ENCODE data around the gene FXYD3. TPM values are rescaled to one million over a fixed set of nuclear protein-coding genes. Genes with fewer than 3 reads are reported as not detected.

The FXYD3 gene
- total and polyA plus RNA-seq, 2 donors (not counting 1 experiment from before 2014, with no cell fraction given), result not detected

DNA sequence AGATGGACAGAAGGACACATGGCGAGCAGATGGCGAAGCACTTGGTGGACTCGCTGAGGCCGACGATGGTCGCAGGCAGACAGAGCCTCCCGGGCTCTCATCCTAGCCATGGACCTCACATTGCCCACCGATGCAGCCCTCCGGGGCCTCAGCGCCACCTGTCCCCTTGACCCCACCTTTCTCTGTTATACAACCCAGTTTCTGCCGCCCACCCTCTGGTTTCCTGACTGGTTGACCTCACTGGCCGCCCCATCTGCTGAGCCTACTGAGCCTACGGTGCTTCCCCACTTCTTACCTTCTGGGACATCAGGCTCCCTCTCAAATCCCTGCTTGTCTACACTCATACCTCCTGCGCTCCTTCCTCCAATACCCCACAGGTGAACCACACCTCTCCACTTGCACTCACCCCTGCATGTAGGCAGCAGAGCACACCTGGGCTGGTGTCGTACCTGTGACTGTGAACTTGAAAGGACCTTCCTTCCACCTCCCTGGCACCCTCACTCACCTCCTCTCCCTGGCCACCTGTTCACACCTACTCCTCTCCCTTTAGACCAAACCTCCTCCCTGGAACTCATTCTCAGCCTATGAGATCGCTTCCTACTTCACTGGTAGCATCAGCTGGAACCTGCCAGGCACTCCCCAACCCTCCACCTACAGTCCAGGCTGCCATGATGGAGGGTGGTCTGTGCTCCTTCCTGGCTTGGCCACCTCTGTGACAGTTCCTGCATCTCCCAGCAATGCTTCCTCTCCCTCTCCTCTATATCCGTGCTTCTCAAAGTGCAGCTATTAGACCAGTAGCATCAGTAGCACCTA, 38.0 kb upstream of the FXYD3 start:
- no peaks in the 10 kb centered on the region for H3K36me3 ChIP-seq (ENCODE audit: control insufficient read depth, insufficient read depth, low read length)
- H4K20me1 ChIP-seq (ENCODE audit: control insufficient read depth, extremely low read depth, insufficient read depth, low read length), result no peaks in the 10 kb centered on the region
- H3K27me3 ChIP-seq (ENCODE audit: control insufficient read depth, insufficient read depth, low read length), result no peaks in the 10 kb centered on the region
- H2AFZ ChIP-seq (ENCODE audit: low read length), result no peak overlapping the region
- H3K79me2 ChIP-seq (ENCODE audit: control insufficient read depth, insufficient read depth, low read length), result no peaks in the 10 kb centered on the region
- H3K4me2 ChIP-seq (ENCODE audit: extremely low read depth, insufficient read depth, low read length), result no peak overlapping the region
- no peak overlapping the region for H3K27ac ChIP-seq (ENCODE audit: insufficient read depth, low read length)
- DNase-seq (ENCODE audit: low read depth in 2 of 2), result no peak
- TF ChIP-seq EZH2 (IDR thresholded peaks at IDR 0.05; ENCODE audit: low read length, missing control alignments), result no peak
- TF ChIP-seq, protein P1, sequence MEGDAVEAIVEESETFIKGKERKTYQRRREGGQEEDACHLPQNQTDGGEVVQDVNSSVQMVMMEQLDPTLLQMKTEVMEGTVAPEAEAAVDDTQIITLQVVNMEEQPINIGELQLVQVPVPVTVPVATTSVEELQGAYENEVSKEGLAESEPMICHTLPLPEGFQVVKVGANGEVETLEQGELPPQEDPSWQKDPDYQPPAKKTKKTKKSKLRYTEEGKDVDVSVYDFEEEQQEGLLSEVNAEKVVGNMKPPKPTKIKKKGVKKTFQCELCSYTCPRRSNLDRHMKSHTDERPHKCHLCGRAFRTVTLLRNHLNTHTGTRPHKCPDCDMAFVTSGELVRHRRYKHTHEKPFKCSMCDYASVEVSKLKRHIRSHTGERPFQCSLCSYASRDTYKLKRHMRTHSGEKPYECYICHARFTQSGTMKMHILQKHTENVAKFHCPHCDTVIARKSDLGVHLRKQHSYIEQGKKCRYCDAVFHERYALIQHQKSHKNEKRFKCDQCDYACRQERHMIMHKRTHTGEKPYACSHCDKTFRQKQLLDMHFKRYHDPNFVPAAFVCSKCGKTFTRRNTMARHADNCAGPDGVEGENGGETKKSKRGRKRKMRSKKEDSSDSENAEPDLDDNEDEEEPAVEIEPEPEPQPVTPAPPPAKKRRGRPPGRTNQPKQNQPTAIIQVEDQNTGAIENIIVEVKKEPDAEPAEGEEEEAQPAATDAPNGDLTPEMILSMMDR (conservative IDR thresholded peaks at IDR 0.05 in 1 of 2, IDR thresholded peaks at IDR 0.05 in 1 of 2; ENCODE audit: low read depth in 1 of 2, low read length in 2 of 2), result no peak
- no peaks in the 10 kb centered on the region for H3K4me1 ChIP-seq (ENCODE audit: control insufficient read depth, extremely low read depth, insufficient read depth, low read length)
- H3K9me3 ChIP-seq (ENCODE audit: control insufficient read depth, insufficient read depth, low read depth, low read length), result no peaks in the 10 kb centered on the region
- no peak overlapping the region for H3K9ac ChIP-seq (ENCODE audit: insufficient read depth, low read length)
- H3K4me3 ChIP-seq (replicated peaks in 1 of 4; ENCODE audit: control extremely low read depth in 1 of 4, insufficient read depth in 1 of 4, low read depth in 3 of 4, low read length in 4 of 4), result no peak overlapping the region

DNA sequence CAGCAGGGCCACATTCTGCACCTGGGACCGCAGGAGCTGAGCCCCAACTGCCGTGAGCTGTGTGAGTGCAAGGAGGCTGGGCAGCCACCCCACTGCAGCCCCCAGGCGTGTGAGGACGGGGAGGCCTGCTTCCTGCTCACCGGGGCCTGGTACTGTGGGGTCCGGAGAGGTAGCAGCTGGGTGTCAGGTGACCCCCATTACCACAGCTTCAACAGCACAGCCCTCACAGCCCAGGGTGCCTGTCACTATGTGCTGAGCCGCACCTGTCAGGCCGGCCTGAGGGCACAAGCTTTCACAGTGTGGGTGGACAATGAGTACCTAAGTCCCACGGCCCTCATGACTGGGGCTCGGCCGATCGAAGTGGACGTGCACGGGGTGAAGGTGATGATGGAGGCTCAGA, 35.8 kb upstream of the FXYD3 start:
- no peaks in the 10 kb centered on the region for H4K20me1 ChIP-seq (ENCODE audit: control insufficient read depth, extremely low read depth, insufficient read depth, low read length)
- no peaks in the 10 kb centered on the region for H3K4me1 ChIP-seq (ENCODE audit: control insufficient read depth, extremely low read depth, insufficient read depth, low read length)

DNA sequence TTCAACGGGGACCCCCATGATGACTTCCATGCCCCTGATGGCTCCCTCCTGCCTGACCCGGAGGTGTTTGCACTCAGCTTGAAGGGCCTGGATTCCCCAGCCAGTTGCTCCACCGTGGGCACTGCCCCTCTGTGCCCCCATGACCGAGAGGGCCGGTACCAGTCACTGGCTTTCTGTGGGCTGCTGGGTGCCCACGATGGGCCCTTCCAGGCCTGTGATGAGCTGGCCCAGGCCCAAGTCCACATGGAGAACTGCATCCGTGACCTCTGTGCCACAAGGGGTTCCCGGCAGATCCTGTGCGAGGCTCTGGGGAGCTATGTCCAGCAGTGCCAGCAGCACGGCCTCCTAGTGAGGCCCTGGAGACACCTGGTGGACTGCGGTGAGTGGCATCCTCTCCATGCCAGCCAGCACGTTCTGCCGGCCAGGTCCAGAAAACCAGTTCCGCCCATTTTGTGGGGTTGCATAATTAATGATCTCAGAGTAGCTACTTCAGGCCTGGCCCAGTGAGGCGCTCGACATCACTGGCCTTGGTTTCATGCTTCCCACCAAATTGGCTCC, 34.9 kb upstream of the FXYD3 start:
- Histone ChIP-seq H2AFZ (ENCODE audit: low read length) (no peak overlapping the region), H3K4me3 (replicated peaks in 1 of 4; ENCODE audit: control extremely low read depth in 1 of 4, insufficient read depth in 1 of 4, low read depth in 3 of 4, low read length in 4 of 4) (no peak overlapping the region), H3K27me3 (ENCODE audit: control insufficient read depth, insufficient read depth, low read length) (no peaks in the 10 kb centered on the region), H3K9ac (ENCODE audit: insufficient read depth, low read length) (no peak overlapping the region), H3K4me2 (ENCODE audit: extremely low read depth, insufficient read depth, low read length) (no peak overlapping the region), H3K27ac (ENCODE audit: insufficient read depth, low read length) (no peak overlapping the region), H4K20me1 (ENCODE audit: control insufficient read depth, extremely low read depth, insufficient read depth, low read length) (no peaks in the 10 kb centered on the region), H3K9me3 (ENCODE audit: control insufficient read depth, insufficient read depth, low read depth, low read length) (no peaks in the 10 kb centered on the region), H3K4me1 (ENCODE audit: control insufficient read depth, extremely low read depth, insufficient read depth, low read length) (no peaks in the 10 kb centered on the region), H3K36me3 (ENCODE audit: control insufficient read depth, insufficient read depth, low read length) (no peaks in the 10 kb centered on the region), H3K79me2 (ENCODE audit: control insufficient read depth, insufficient read depth, low read length) (no peaks in the 10 kb centered on the region)
- TF ChIP-seq, protein P1 (conservative IDR thresholded peaks at IDR 0.05 in 1 of 2, IDR thresholded peaks at IDR 0.05 in 1 of 2; ENCODE audit: low read depth in 1 of 2, low read length in 2 of 2), result no peak
- TF ChIP-seq EZH2 (IDR thresholded peaks at IDR 0.05; ENCODE audit: low read length, missing control alignments), result no peak
- no peak for DNase-seq (ENCODE audit: low read depth in 2 of 2)

More for the DNA sequence above, 35.8 kb upstream of the FXYD3 start:
- H2AFZ ChIP-seq (ENCODE audit: low read length), result no peak overlapping the region
- H3K9ac ChIP-seq (ENCODE audit: insufficient read depth, low read length), result no peak overlapping the region
- H3K27me3 ChIP-seq (ENCODE audit: control insufficient read depth, insufficient read depth, low read length), result no peaks in the 10 kb centered on the region
- no peaks in the 10 kb centered on the region for H3K9me3 ChIP-seq (ENCODE audit: control insufficient read depth, insufficient read depth, low read depth, low read length)
- no peak for DNase-seq (ENCODE audit: low read depth in 2 of 2)
- H3K36me3 ChIP-seq (ENCODE audit: control insufficient read depth, insufficient read depth, low read length), result no peaks in the 10 kb centered on the region
- no peaks in the 10 kb centered on the region for H3K79me2 ChIP-seq (ENCODE audit: control insufficient read depth, insufficient read depth, low read length)
- no peak overlapping the region for H3K27ac ChIP-seq (ENCODE audit: insufficient read depth, low read length)
- no peak for TF ChIP-seq EZH2 (IDR thresholded peaks at IDR 0.05; ENCODE audit: low read length, missing control alignments)
- TF ChIP-seq, protein P1 (conservative IDR thresholded peaks at IDR 0.05 in 1 of 2, IDR thresholded peaks at IDR 0.05 in 1 of 2; ENCODE audit: low read depth in 1 of 2, low read length in 2 of 2), result no peak
- H3K4me3 ChIP-seq (replicated peaks in 1 of 4; ENCODE audit: control extremely low read depth in 1 of 4, insufficient read depth in 1 of 4, low read depth in 3 of 4, low read length in 4 of 4), result no peak overlapping the region
- no peak overlapping the region for H3K4me2 ChIP-seq (ENCODE audit: extremely low read depth, insufficient read depth, low read length)
